OCI-LY7 (cell line): ENCODE results near the gene DENND5B. TPM values are rescaled to one million over a fixed set of nuclear protein-coding genes. Genes with fewer than 3 reads are reported as not detected.

ENCODE experiments used
- BruUV-seq: library from RNA; stranded (reverse); fragments of 400-500 nt; replicated peaks from 2 replicates; lab custom pipeline; 2021; lab: Mats Ljungman, UMichigan
- CTCF ChIA-PET: fragments of 300-600 bp; sonication (Branson Sonifier 250); formaldehyde crosslinking; loops from one replicate; lab custom pipeline; 2022; ENCODE audit warnings: antibody characterized with exemption; ENCODE audit not compliant: unreplicated experiment; lab: Charles Lee
- POLR2A ChIA-PET: fragments of 300-600 bp; sonication (Branson Sonifier 250); formaldehyde crosslinking; loops from one replicate; lab custom pipeline; 2022; ENCODE audit warnings: antibody characterized with exemption; lab: Charles Lee
- DNase-seq: peaks from one replicate; pipeline ENCODE4 v3.0.0-alpha.2; 2015; ENCODE audit warnings: low spot score
- H2AFZ ChIP-seq: fragments of 200-600 bp; sonication (generic), shearing (Covaris generic); 2 replicates; pipeline ENCODE4 v1.6.1; 2014; ENCODE audit warnings: mild to moderate bottlenecking, antibody characterized with exemption, low read length, moderate library complexity
- H3K27ac ChIP-seq: fragments of 200-600 bp; sonication (generic); 2 replicates; pipeline ENCODE4 v1.5.1; 2014; ENCODE audit warnings: mixed run types, low read depth, mild to moderate bottlenecking, moderate library complexity, low read length, inconsistent platforms; ENCODE audit not compliant: poor library complexity, severe bottlenecking
- H3K36me3 ChIP-seq: fragments of 200-600 bp; sonication (generic); 2 replicates; pipeline ENCODE4 v1.6.1; 2014; ENCODE audit warnings: mild to moderate bottlenecking, antibody characterized with exemption, low read length, moderate library complexity, mixed read lengths; ENCODE audit not compliant: insufficient read depth
- H3K4me1 ChIP-seq: fragments of 200-600 bp; sonication (generic); 2 replicates; pipeline ENCODE4 v1.5.1; 2014; ENCODE audit warnings: mild to moderate bottlenecking, low read length; ENCODE audit not compliant: insufficient read depth, poor library complexity, severe bottlenecking
- H3K4me2 ChIP-seq: fragments of 200-600 bp; sonication (generic); 2 replicates; pipeline ENCODE4 v1.6.1; 2014; ENCODE audit warnings: mild to moderate bottlenecking, low read length
- H3K4me3 ChIP-seq: fragments of 200-600 bp; sonication (generic); 2 replicates; pipeline ENCODE4 v1.5.1; 2014; ENCODE audit warnings: mild to moderate bottlenecking, low read depth, low read length; ENCODE audit not compliant: poor library complexity, severe bottlenecking
- H3K79me2 ChIP-seq: fragments of 200-600 bp; sonication (generic); 2 replicates; pipeline ENCODE4 v1.6.1; 2016; ENCODE audit warnings: low read depth, mild to moderate bottlenecking, low read length, moderate library complexity, mixed read lengths; ENCODE audit not compliant: insufficient read depth
- H3K9me2 ChIP-seq: fragments of 200-600 bp; sonication (generic); 2 replicates; pipeline ENCODE4 v1.6.1; 2016; ENCODE audit warnings: mild to moderate bottlenecking, low read length, mixed read lengths; ENCODE audit not compliant: insufficient read depth
- H3K9me3 ChIP-seq: fragments of 200-600 bp; sonication (generic); 2 replicates; pipeline ENCODE4 v1.6.1; 2014; ENCODE audit warnings: mild to moderate bottlenecking, mixed run types, low read length, mixed read lengths
- H4K20me1 ChIP-seq: fragments of 200-600 bp; sonication (generic); 2 replicates; pipeline ENCODE4 v1.6.1; 2014; ENCODE audit warnings: mild to moderate bottlenecking, antibody characterized with exemption, low read length, moderate library complexity, mixed read lengths; ENCODE audit not compliant: insufficient read depth
- CTCF ChIP-seq: fragments of 200-600 bp; sonication (generic); conservative IDR thresholded peaks from 2 replicates; pipeline ENCODE4 v1.5.1; 2014; ENCODE audit warnings: mild to moderate bottlenecking, antibody characterized with exemption, low read length, moderate library complexity, mixed read lengths
- EZH2phosphoT487 ChIP-seq: fragments of 200-600 bp; sonication (generic); IDR thresholded peaks from 2 replicates; pipeline ENCODE4 v1.6.1; 2018; ENCODE audit warnings: low read depth, borderline replicate concordance, mild to moderate bottlenecking, mixed run types, antibody characterized with exemption, low read length, moderate library complexity, mixed read lengths
- intact Hi-C: fragments of 100-400 bp; cut with micrococcal nuclease; formaldehyde crosslinking; loops from one replicate; pipeline ENCODE4 v1.10.0; 2022; ENCODE audit not compliant: unreplicated experiment
- total RNA-seq, 2 experiments: library from RNA; depleted of rRNA in 1 of 2; stranded (reverse); fragments of >200 nt in 1 of 2; shearing (Covaris generic) in 1 of 2; gene quantifications; 2 replicates each; pipeline ENCODE4 v1.2.3, GENCODE V29; 2014 to 2022

DENND5B gene
- total RNA-seq, 2 experiments from 2014 or later = 23.1 to 38.9 TPM

GRCh38 chr12:31460024-31460423 is 130.9 kb downstream of the DENND5B start:
- Histone ChIP-seq H3K9me3 (no peaks in the 10 kb centered on the region), H3K4me2 (no peak overlapping the region), H3K4me1 (peaks cover 3% of the 10 kb centered on the region), H3K9me2 (no peaks in the 10 kb centered on the region), H3K4me3 (no peak overlapping the region), H3K79me2 (no peaks in the 10 kb centered on the region), H4K20me1 (no peaks in the 10 kb centered on the region), H3K36me3 (peaks cover 9% of the 10 kb centered on the region), H2AFZ (no peak overlapping the region), H3K27ac (no peak overlapping the region)
- intact Hi-C loops = no loop called here
- TF ChIP-seq EZH2phosphoT487 (no peak), CTCF (no peak)
- POLR2A ChIA-PET = interaction anchor here (1.0 kb wide), 1 partner anchor 18 kb away, joined by 5 read pairs; no protein-coding TSS in a partner anchor
- no peak for DNase-seq
- BruUV-seq = no TSS peak
- CTCF ChIA-PET = no interaction called here

GRCh38 chr12:31456562-31456961 is 134.4 kb downstream of the DENND5B start:
- TF ChIP-seq EZH2phosphoT487 = no peak
- no peak for TF ChIP-seq CTCF
- DNase-seq = no peak
- no peak overlapping the region for H3K27ac ChIP-seq
- no peak overlapping the region for H3K4me2 ChIP-seq
- no peaks in the 10 kb centered on the region for H4K20me1 ChIP-seq
- H3K4me1 ChIP-seq = no peaks in the 10 kb centered on the region
- CTCF ChIA-PET = no interaction called here
- H3K9me2 ChIP-seq = no peaks in the 10 kb centered on the region
- H3K79me2 ChIP-seq = no peaks in the 10 kb centered on the region
- POLR2A ChIA-PET = interaction anchor here (0.6 to 1.4 kb wide), 2 partner anchors 51 to 67 kb away, joined by 3 to 7 read pairs; no protein-coding TSS in a partner anchor
- intact Hi-C loops = no loop called here
- H3K36me3 ChIP-seq = peaks cover 31% of the 10 kb centered on the region
- no peaks in the 10 kb centered on the region for H3K9me3 ChIP-seq
- no peak overlapping the region for H3K4me3 ChIP-seq
- H2AFZ ChIP-seq = no peak overlapping the region
- no TSS peak for BruUV-seq

GRCh38 chr12:31444736-31445135 is 146.2 kb downstream of the DENND5B start:
- POLR2A ChIA-PET = interaction anchor here (0.5 to 1.2 kb wide), 3 partner anchors 9 to 140 kb away, joined by 3 to 4 read pairs (median 3); no protein-coding TSS in a partner anchor
- intact Hi-C loops = no loop called here
- CTCF ChIA-PET = no interaction called here

More at GRCh38 chr12:31444736-31445135, 146.2 kb downstream of the DENND5B start:
- peaks cover 27% of the 10 kb centered on the region for H3K36me3 ChIP-seq
- H4K20me1 ChIP-seq = no peaks in the 10 kb centered on the region
- H3K79me2 ChIP-seq = no peaks in the 10 kb centered on the region
- no peaks in the 10 kb centered on the region for H3K9me2 ChIP-seq
- DNase-seq = no peak
- no peak overlapping the region for H3K27ac ChIP-seq
- H3K9me3 ChIP-seq = no peaks in the 10 kb centered on the region
- no peak for TF ChIP-seq CTCF
- no peak for TF ChIP-seq EZH2phosphoT487
- no TSS peak for BruUV-seq
- H3K4me1 ChIP-seq = no peaks in the 10 kb centered on the region
- H3K4me3 ChIP-seq = no peak overlapping the region
- no peak overlapping the region for H3K4me2 ChIP-seq
- H2AFZ ChIP-seq = no peak overlapping the region
